GM12874 (cell line): ENCODE data around the gene MAST4.

ENCODE experiments used
- CTCF ChIP-seq: IDR thresholded peaks from 2 replicates; pipeline ENCODE4 v1.5.1; 2011; ENCODE audit warnings: low read depth, mild to moderate bottlenecking, control low read depth, low read length, moderate library complexity; ENCODE audit not compliant: insufficient read depth

Gene MAST4

DNA sequence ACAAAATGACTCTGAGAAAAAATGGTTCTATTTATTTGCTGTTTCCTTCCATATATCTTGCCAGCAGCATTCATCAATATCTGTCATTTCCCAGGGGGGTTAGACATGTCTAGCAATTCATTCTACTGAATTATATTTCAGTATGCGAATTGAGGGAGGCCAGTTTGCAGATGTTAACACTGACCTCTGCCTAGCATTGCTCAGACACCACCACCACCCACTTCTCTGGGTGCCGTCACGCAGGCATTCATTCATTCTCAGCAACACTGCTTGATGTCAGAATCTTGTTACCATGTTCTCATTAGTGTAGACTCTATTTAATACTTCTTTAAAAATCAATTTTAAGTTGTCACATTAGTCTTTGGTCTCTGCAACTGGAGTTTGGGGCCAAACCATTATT is 181.7 kb downstream of the MAST4 start:
- no peak for TF ChIP-seq CTCF

DNA sequence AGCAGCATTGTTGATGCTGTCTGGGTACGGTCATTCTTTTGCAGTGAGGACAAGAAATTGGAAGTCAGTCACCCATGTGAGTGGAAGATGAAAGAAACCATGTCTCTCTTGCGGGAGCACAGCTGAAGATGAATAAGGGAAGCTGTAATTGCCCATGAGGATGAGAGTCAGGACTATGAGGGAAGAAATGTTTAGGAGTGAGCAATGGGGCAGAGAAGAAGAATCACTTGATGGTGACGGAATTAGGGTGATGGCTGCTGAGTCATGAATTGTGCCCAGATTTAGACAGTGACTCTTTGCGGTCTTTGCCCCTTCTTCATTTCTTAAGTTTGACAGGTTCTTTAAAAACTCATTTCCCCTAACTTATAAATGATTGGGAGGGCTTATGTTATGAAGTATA is 183.3 kb downstream of the MAST4 start:
- TF ChIP-seq CTCF = no peak

GRCh38 chr5:66788556-66788955 is 192.4 kb downstream of the MAST4 start:
- no peak for TF ChIP-seq CTCF

- no peak for TF ChIP-seq CTCF
These were observed 193.2 kb downstream of the MAST4 start for GRCh38 chr5:66789434-66789833.

DNA sequence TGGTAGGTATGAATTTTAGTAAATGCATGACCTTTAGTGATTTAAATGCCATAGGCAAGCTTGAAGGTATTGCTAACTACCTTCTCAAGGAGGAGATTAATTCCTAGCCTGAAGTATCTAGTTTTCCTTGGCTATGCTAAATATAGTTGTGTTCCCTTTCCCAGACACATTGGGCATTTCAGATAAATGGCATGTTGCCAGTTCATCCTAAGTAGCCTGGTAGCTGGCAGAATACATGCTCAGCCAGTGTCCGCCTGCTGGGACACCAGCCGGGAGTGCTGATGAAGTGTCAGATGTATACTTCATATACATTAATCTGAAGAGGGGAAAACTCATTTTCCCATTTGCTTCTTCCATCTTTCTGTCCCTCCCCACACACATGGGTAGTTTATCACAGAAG is 196.9 kb downstream of the MAST4 start:
- TF ChIP-seq CTCF = no peak

- no peak for TF ChIP-seq CTCF
These were observed 199.5 kb downstream of the MAST4 start for GRCh38 chr5:66795682-66796081.

DNA sequence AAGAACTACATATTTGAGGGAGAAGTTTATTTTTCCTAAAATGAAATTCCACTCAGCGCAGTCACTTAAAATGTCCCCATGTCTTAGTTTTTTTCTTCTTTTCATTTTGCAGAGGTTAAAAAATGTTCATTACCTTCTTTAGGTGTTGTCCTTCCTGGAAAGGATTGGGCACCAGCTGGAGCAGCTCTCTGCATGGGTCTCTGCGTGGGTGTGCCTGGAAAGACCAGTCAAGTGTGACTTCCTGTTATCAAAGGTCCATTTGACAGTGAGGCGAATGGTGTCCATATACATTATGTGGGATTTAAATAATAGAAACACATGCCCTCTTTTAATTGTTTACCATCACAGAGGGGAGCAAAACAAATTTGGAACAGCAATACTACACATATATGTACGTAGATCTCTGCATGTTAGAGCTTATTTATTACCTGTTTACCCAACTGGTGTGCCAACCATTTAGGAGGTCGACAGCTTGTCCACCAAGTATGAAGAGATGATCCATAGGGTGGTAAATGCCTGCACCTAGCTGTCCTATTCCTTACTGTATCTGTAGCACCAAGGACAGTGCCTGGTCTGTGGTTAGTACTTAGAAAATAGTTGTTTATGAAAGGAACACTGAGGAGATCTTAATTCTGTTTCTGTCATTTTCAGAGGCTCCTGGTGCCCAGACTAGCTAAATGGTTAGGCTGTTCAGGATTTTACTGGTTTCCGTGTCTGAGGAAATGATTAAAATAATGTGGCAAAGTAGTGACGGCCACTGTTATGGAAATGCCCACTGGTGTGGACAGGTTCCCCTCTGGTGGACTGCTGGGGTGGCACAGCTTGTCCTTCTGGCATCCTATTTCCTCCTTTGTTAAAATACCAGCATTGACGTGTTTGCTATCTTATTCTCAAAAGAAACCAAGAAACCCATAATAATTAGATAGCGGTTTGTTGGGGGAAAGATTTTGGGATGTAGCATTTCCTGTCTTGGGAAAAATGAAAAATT is 200.4 kb downstream of the MAST4 start:
- TF ChIP-seq CTCF = no peak
